HEK293 (cell line): ENCODE data around the gene ZNF229.
A peak's percentile ranks its signal among the peaks of the same experiment; 100 is the strongest.

Experiments used
- CTCF ChIA-PET: fragments of 350-600 bp; formaldehyde crosslinking; extraction: SDS; loops from one replicate; lab custom pipeline; 2021; ENCODE audit warnings: antibody characterized with exemption; lab: Yijun Ruan, JAX
- POLR2A ChIA-PET: fragments of 300-600 bp; formaldehyde crosslinking; extraction: SDS; loops from one replicate; lab custom pipeline; 2020; ENCODE audit warnings: antibody characterized with exemption, inconsistent platforms; lab: Yijun Ruan, JAX
- H3K27ac ChIP-seq: fragments of 200-500 bp; sonication (Bioruptor generic); 2 replicates; pipeline ENCODE4 v1.5.1; 2014; ENCODE audit warnings: low read depth, low read length, control low read depth, inconsistent platforms; ENCODE audit errors: extremely low read depth
- H3K36me3 ChIP-seq, 2 experiments: fragments of 200-500 bp in 1 of 2; sonication (Bioruptor generic) in 1 of 2; 1 replicate in 1 of 2; 2 replicates in 1 of 2; pipeline ENCODE4 v1.5.1; 2014 to 2017; ENCODE audit warnings: inconsistent platforms in 2 of 2, low read length in 2 of 2; ENCODE audit not compliant: control insufficient read depth in 2 of 2, insufficient read depth in 1 of 2
- H3K4me1 ChIP-seq: fragments of 200-500 bp; sonication (Bioruptor generic); 2 replicates; pipeline ENCODE4 v1.5.1; 2014; ENCODE audit warnings: mild to moderate bottlenecking, low read length, inconsistent platforms; ENCODE audit not compliant: control insufficient read depth, insufficient read depth
- H3K4me3 ChIP-seq: 2 replicates; pipeline ENCODE4 v1.5.1; 2011; ENCODE audit warnings: low read depth, mild to moderate bottlenecking, control low read depth, low read length, moderate library complexity
- H3K9me3 ChIP-seq: fragments of 200-500 bp; sonication (Bioruptor generic); 2 replicates; pipeline ENCODE4 v1.5.1; 2014; ENCODE audit warnings: low read depth, low read length, inconsistent platforms; ENCODE audit not compliant: control insufficient read depth, insufficient read depth
- GLIS1 ChIP-seq: fragments of 450-650 bp; formaldehyde crosslinking; IDR thresholded peaks from 2 replicates; pipeline ENCODE4 v1.5.1; 2016; ENCODE audit warnings: missing biosample characterization, missing genetic modification characterization
- HIC1 ChIP-seq: fragments of 450-650 bp; formaldehyde crosslinking; IDR thresholded peaks from 2 replicates; pipeline ENCODE4 v1.5.1; 2016; ENCODE audit warnings: missing biosample characterization, missing genetic modification characterization
- KLF1 ChIP-seq: fragments of 450-650 bp; formaldehyde crosslinking; IDR thresholded peaks from 2 replicates; pipeline ENCODE4 v1.5.1; 2016; ENCODE audit warnings: missing biosample characterization, missing genetic modification characterization
- PRDM2 ChIP-seq: fragments of 450-650 bp; formaldehyde crosslinking; IDR thresholded peaks from 2 replicates; pipeline ENCODE4 v1.5.1; 2016; ENCODE audit warnings: missing biosample characterization, missing genetic modification characterization, borderline replicate concordance
- PRDM6 ChIP-seq: fragments of 450-650 bp; formaldehyde crosslinking; IDR thresholded peaks from 2 replicates; pipeline ENCODE4 v1.5.1; 2017; ENCODE audit warnings: missing biosample characterization, missing genetic modification characterization
- SCRT2 ChIP-seq: fragments of 450-650 bp; formaldehyde crosslinking; IDR thresholded peaks from 2 replicates; pipeline ENCODE4 v1.5.1; 2016; ENCODE audit warnings: missing biosample characterization, missing genetic modification characterization
- ZNF112 ChIP-seq: fragments of 450-650 bp; formaldehyde crosslinking; IDR thresholded peaks from 2 replicates; pipeline ENCODE4 v1.5.0; 2017; ENCODE audit warnings: missing biosample characterization, missing genetic modification characterization
- ZNF133 ChIP-seq: fragments of 450-650 bp; formaldehyde crosslinking; IDR thresholded peaks from 2 replicates; pipeline ENCODE4 v1.5.1; 2016; ENCODE audit warnings: missing biosample characterization, missing genetic modification characterization
- ZNF169 ChIP-seq: fragments of 450-650 bp; formaldehyde crosslinking; IDR thresholded peaks from 2 replicates; pipeline ENCODE4 v1.5.1; 2016; ENCODE audit warnings: missing biosample characterization, missing genetic modification characterization
- ZNF202 ChIP-seq: fragments of 450-650 bp; formaldehyde crosslinking; IDR thresholded peaks from 2 replicates; pipeline ENCODE4 v1.5.1; 2016; ENCODE audit warnings: missing biosample characterization, missing genetic modification characterization, borderline replicate concordance
- ZNF24 ChIP-seq: fragments of 450-650 bp; formaldehyde crosslinking; IDR thresholded peaks from 2 replicates; pipeline ENCODE4 v1.5.1; 2016; ENCODE audit warnings: missing biosample characterization, missing genetic modification characterization
- ZNF394 ChIP-seq: fragments of 450-650 bp; formaldehyde crosslinking; IDR thresholded peaks from 2 replicates; pipeline ENCODE4 v1.5.1; 2016; ENCODE audit warnings: missing biosample characterization, missing genetic modification characterization, mild to moderate bottlenecking, moderate library complexity, borderline replicate concordance
- ZNF426 ChIP-seq: fragments of 450-650 bp; formaldehyde crosslinking; IDR thresholded peaks from 2 replicates; pipeline ENCODE4 v1.5.1; 2017; ENCODE audit warnings: missing biosample characterization, missing genetic modification characterization, mild to moderate bottlenecking, inconsistent platforms, moderate library complexity
- ZNF510 ChIP-seq: fragments of 450-650 bp; formaldehyde crosslinking; IDR thresholded peaks from 2 replicates; pipeline ENCODE4 v1.5.1; 2018; ENCODE audit warnings: mild to moderate bottlenecking, missing genetic modification characterization, missing biosample characterization; ENCODE audit not compliant: insufficient replicate concordance
- ZNF600 ChIP-seq: fragments of 450-650 bp; formaldehyde crosslinking; IDR thresholded peaks from 2 replicates; pipeline ENCODE4 v1.5.1; 2016; ENCODE audit warnings: missing biosample characterization, missing genetic modification characterization
- ZNF623 ChIP-seq: fragments of 450-650 bp; formaldehyde crosslinking; IDR thresholded peaks from 2 replicates; pipeline ENCODE4 v1.5.1; 2016; ENCODE audit warnings: missing biosample characterization, missing genetic modification characterization
- ZNF626 ChIP-seq: fragments of 450-650 bp; sonication (Bioruptor Pico); formaldehyde crosslinking; IDR thresholded peaks from 2 replicates; pipeline ENCODE4 v1.5.1; 2018; ENCODE audit warnings: missing biosample characterization, missing genetic modification characterization, inconsistent platforms
- ZNF629 ChIP-seq: fragments of 450-650 bp; formaldehyde crosslinking; IDR thresholded peaks from 2 replicates; pipeline ENCODE4 v1.5.1; 2017; ENCODE audit warnings: missing biosample characterization, missing genetic modification characterization
- ZNF664 ChIP-seq: fragments of 450-650 bp; formaldehyde crosslinking; IDR thresholded peaks from 2 replicates; pipeline ENCODE4 v1.5.1; 2016; ENCODE audit warnings: missing biosample characterization, missing genetic modification characterization
- ZNF776 ChIP-seq: fragments of 450-650 bp; formaldehyde crosslinking; IDR thresholded peaks from 2 replicates; pipeline ENCODE4 v1.5.0; 2017; ENCODE audit warnings: missing biosample characterization, missing genetic modification characterization, borderline replicate concordance
- ZNF837 ChIP-seq: fragments of 450-650 bp; formaldehyde crosslinking; IDR thresholded peaks from 2 replicates; pipeline ENCODE4 v1.5.1; 2016; ENCODE audit warnings: missing biosample characterization, missing genetic modification characterization
- ZSCAN18 ChIP-seq: fragments of 450-650 bp; formaldehyde crosslinking; IDR thresholded peaks from 2 replicates; pipeline ENCODE4 v1.5.1; 2016; ENCODE audit warnings: missing biosample characterization, missing genetic modification characterization
- ZSCAN30 ChIP-seq: fragments of 450-650 bp; IDR thresholded peaks from 2 replicates; pipeline ENCODE4 v1.5.1; 2018; ENCODE audit warnings: missing biosample characterization, mild to moderate bottlenecking, missing genetic modification characterization, moderate library complexity

Gene ZNF229

GRCh38 chr19:44401139-44402115 lies 46.8 kb downstream of the ZNF229 start, which contains the start of gene ZNF285:
TSS of gene ZNF285 (minus strand) at chr19:44401608. CDS start at chr19:44397213, 4,395 bp downstream.
- Histone ChIP-seq H3K36me3 (no peaks in the 10 kb centered on the region), H3K4me3 (peak within 1 kb of the TSS; percentile 37), H3K4me1 (peaks cover 4% of the 10 kb centered on the region; the same call in 1 of the 2 replicates), H3K27ac (no peak within 1 kb of the TSS), H3K9me3 (no peaks in the 10 kb centered on the region)
- ChIA-PET CTCF (interaction anchor here (0.7 kb wide), 1 partner anchor 212 kb away, joined by 5 read pairs; no protein-coding TSS in a partner anchor), POLR2A (interaction anchor here (1.0 kb wide), 1 partner anchor 189 kb away, joined by 3 read pairs; the partner anchor contains the start of gene ZNF227)
- TF ChIP-seq ZNF776 (tag by site-specific recombination) = no peak
- no peak for TF ChIP-seq ZNF133 (tag by site-specific recombination)
- TF ChIP-seq ZNF426 (tag by site-specific recombination) = no peak
- TF ChIP-seq GLIS1 (tag by site-specific recombination) = no peak
- no peak for TF ChIP-seq ZNF169 (tag by site-specific recombination)
- TF ChIP-seq KLF1 (tag by site-specific recombination) = peak; percentile 36; the same call in 1 of the 2 replicates
- TF ChIP-seq ZNF837 = no peak
- no peak for TF ChIP-seq SCRT2 (tag by site-specific recombination)
- TF ChIP-seq ZNF394 (tag by site-specific recombination) = no peak
- no peak for TF ChIP-seq ZSCAN30
- no peak for TF ChIP-seq ZNF629
- TF ChIP-seq PRDM2 (tag by site-specific recombination) = no peak
- TF ChIP-seq ZNF600 = peak; percentile 45; the same call in 1 of the 2 replicates
- TF ChIP-seq ZSCAN18 = no peak
- TF ChIP-seq ZNF626 = no peak
- no peak for TF ChIP-seq PRDM6 (tag by site-specific recombination)
- no peak for TF ChIP-seq ZNF664 (tag by site-specific recombination)
- no peak for TF ChIP-seq ZNF202 (tag by site-specific recombination)
- TF ChIP-seq ZNF510 = no peak
- no peak for TF ChIP-seq HIC1 (tag by site-specific recombination)
- 0 out of 2 replicates have a peak, but pooled peaks have one; percentile 19 for TF ChIP-seq ZNF24 (tag by site-specific recombination)
- TF ChIP-seq ZNF112 (tag by site-specific recombination) = no peak
- TF ChIP-seq ZNF623 (tag by site-specific recombination) = no peak
